NOMO-1 treated with dmso at 0.1 percent for 144 hours (cell line): ENCODE results near the gene PSG11.
"Not testable (repeated sequence)": the region's sequence is repeated elsewhere in the genome, so short reads cannot be mapped to it uniquely, and the experiment has no call there.

Source experiments
- DNase-seq: peaks from one replicate; lab custom pipeline; 2025; ENCODE audit not compliant: unreplicated experiment; lab: John Stamatoyannopoulos, UW

PSG11 gene

DNA sequence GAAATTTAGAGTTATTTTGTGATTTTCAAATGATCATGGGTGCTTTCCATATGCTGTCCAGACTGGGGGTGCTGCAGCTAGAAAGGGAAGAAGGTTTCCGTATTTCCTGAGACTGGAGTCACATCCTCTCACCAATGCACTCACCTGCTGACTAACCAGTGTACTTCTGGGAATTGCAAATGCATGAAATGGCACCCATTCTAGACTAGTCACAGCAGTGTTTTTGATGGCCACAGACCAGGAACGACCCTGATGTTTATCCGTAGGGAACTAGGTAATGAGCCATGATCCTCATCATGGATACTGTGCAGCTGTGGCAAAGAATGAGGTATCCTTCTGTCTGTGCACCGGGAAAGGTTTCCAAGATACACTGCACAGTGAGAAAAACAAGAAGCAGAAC is 37.1 kb downstream of the PSG11 start:
- not testable (repeated sequence) for DNase-seq

DNA sequence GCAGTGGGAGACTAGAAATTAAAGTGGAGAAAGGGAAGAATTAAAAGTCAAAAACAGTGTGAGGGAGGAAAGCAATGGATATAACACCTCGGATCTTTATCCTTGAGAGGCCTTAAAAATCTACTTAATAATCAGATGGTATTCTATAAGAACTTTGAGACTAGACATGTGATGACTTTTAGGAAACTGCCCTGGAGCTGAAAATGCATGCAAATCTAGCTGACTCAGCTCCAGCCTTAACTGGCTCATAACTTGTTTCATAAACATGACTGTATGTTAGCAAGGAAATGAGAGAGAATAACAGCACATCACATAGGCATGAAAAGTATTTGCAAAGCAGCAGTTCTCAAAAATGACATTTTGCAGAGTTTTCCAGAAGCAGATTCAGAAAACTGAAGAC is 38.1 kb downstream of the PSG11 start:
- DNase-seq = not testable (repeated sequence)

DNA sequence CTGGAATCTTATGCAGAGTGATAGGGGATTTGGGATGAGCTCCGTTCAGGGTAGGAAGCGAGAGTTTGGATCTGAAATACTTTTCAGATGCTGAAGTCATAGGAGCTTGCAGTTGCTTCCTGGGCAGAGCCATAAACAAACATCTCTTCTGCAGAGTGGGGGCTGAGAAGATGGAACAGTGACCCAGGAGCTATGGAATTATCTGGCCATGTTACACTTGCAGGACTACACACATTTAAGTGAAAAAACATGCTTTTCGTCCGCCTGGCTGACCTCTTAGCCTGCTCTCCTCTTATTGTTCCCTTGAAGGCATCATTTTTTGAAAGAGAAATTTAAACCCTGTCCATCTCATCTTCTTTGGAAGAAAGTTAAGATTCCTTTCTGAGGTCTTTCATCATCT is 40.7 kb downstream of the PSG11 start:
- DNase-seq = no peak

DNA sequence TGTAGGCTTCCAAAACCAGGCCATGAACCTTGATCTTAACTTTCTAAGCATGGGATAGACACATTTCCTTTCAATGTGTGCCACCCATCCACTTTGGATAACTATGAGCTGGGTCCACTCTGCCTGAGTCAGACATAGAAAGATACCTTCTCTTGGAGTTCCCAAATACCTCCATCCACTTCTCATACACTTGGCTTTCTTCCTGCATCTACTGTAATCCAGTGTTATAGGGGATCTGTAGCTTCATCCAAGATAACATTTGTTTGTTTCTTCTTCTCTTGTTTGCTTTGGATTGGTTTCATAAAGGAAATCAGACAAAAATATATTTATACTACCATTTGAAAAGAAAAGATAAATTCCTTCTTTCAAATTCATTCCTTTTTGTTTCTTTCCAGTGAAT is 44.2 kb downstream of the PSG11 start:
- not testable (repeated sequence) for DNase-seq

DNA sequence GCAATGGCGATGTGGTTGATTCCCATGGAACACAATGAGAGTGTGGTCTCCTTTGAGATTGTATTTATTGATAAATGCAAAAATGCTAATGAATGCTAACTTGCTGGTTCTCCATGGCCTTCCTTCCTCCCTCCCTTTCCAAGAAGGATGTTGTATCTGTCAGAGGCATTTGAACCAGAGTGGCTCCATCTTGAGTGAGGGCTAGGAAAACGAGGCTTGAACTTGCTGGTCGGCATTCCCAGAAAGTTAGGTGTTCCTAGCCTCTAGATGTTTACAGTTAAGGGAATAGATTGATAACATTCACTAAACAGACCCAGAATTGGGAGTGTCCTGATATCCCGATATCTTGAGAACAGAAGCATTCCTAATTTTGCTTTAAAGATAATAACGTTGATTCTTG is 54.8 kb downstream of the PSG11 start:
- not testable (repeated sequence) for DNase-seq

DNA sequence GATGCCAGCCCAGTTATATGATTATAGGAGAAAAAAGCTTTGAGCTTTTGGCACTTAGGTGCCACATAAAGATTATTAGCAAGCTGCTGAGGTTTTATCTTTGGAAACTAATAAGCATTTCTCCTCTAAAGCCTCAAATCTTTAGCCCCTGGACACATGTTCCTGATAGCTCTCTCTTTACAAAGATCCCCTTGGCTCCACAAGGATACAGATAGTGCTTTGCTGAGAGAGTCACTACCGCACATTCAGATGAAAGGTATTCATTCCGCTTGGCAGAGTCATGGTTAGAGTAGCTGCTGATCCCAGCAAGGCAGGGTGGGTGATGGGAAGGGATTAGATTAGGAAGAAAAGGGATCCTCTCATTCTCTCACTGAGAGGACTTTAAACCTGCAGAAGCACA is 61.1 kb downstream of the PSG11 start:
- DNase-seq = no peak

DNA sequence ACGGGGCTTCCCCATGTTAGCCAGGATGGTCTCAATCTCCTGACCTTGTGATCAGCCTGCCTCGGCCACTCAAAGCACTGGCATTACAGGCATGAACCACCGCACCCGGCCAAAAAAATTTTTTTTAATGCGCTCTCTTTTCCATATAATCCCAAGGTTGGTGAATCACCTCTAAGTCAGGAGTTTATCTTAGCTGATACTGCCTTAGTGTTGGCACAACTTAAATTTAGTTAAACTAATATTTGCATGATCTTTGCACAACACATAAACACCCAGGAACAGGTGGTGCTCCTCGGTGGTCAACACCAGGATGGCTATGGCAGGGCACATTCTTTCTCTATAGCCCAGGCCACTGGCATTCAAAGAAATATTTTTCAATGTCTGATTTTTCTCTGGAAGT is 65.2 kb downstream of the PSG11 start:
- no peak for DNase-seq
